ENCODE results near the gene MARCHF9. TPM values are rescaled to one million over a fixed set of nuclear protein-coding genes. Genes with fewer than 3 reads are reported as not detected.

Gene MARCHF9
- total RNA-seq, 1 donor from 2014 or later, result 8.1 TPM

- H2AFZ ChIP-seq (replicated peaks), result peak overlapping the region; percentile 94
- no peak overlapping the region for H3K4me3 Mint-ChIP-seq
Observed at GRCh38 chr12:57726884-57727757, 27.8 kb upstream of the MARCHF9 start.

DNA sequence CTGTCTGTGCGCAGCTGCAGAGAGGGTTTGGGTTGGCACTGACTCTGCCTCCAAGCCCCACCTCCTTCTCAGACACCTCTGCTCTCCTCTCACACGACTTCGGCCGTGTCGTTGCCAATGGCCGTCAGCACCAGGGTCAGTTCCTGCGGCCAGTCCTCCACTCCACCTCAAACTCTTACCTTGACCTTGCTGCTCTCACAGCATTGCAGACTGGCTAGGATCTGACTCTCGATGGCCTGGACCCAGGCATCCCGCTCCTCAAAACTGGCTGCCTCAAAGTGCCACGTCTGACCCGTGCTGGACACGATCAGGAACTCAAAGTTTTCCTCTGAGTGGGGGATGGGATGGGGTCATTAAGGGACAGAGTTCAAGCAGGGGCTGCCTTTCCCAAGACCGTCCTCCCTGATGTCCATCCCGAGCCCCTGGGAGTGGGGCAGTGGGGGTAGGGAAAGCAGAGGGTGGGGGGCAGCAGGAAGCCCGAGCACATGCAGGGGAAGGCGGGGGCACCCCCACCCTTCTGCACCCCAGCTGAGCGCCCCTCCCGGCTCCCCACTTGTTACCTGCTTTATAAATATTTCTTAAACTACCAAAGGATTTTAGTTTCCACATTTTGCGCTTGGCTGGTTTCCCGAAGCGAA lies 27.0 kb upstream of the MARCHF9 start:
- TF ChIP-seq, protein P1, sequence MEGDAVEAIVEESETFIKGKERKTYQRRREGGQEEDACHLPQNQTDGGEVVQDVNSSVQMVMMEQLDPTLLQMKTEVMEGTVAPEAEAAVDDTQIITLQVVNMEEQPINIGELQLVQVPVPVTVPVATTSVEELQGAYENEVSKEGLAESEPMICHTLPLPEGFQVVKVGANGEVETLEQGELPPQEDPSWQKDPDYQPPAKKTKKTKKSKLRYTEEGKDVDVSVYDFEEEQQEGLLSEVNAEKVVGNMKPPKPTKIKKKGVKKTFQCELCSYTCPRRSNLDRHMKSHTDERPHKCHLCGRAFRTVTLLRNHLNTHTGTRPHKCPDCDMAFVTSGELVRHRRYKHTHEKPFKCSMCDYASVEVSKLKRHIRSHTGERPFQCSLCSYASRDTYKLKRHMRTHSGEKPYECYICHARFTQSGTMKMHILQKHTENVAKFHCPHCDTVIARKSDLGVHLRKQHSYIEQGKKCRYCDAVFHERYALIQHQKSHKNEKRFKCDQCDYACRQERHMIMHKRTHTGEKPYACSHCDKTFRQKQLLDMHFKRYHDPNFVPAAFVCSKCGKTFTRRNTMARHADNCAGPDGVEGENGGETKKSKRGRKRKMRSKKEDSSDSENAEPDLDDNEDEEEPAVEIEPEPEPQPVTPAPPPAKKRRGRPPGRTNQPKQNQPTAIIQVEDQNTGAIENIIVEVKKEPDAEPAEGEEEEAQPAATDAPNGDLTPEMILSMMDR (IDR thresholded peaks at IDR 0.05), result no peak
- TF ChIP-seq EZH2 (IDR thresholded peaks at IDR 0.05), result no peak
- no peak for TF ChIP-seq EZH2phosphoT487 (IDR thresholded peaks at IDR 0.05)
- Histone ChIP-seq H3F3A (ENCODE audit: low read depth) (no peaks in the 10 kb centered on the region), H3K4me2 (no peak overlapping the region), H3K79me2 (ENCODE audit: low read depth) (no peaks in the 10 kb centered on the region), H3K4me1 (peaks cover 3% of the 10 kb centered on the region), H3K36me3 (no peaks in the 10 kb centered on the region), H3K4me3 (no peak overlapping the region), H3K27ac (no peak overlapping the region), H2AFZ (replicated peaks) (no peak overlapping the region), H3K27me3 (peaks cover 100% of the 10 kb centered on the region), H3K9ac (no peak overlapping the region), H3K9me3 (ENCODE audit: low read depth) (no peaks in the 10 kb centered on the region), H4K20me1 (ENCODE audit: low read depth) (peaks cover 24% of the 10 kb centered on the region)
- peak; percentile 24 for DNase-seq (ENCODE audit: low spot score)
- Mint-ChIP-seq H3K4me1 (peaks cover 12% of the 10 kb centered on the region), H3K27ac (no peak overlapping the region), H3K36me3 (peaks cover 6% of the 10 kb centered on the region), H3K27me3 (ENCODE audit: insufficient read depth, low read depth) (peaks cover 49% of the 10 kb centered on the region), H3K4me3 (peak overlapping the region; percentile 73), H3K9me3 (peaks cover 7% of the 10 kb centered on the region)

More at GRCh38 chr12:57726884-57727757, 27.8 kb upstream of the MARCHF9 start:
- Histone ChIP-seq H3K27me3 (peaks cover 95% of the 10 kb centered on the region), H4K20me1 (ENCODE audit: low read depth) (peaks cover 24% of the 10 kb centered on the region), H3K4me3 (peak overlapping the region; percentile 77), H3K27ac (no peak overlapping the region), H3K36me3 (no peaks in the 10 kb centered on the region), H3K9me3 (ENCODE audit: low read depth) (no peaks in the 10 kb centered on the region), H3K4me1 (peaks cover 3% of the 10 kb centered on the region), H3F3A (ENCODE audit: low read depth) (no peaks in the 10 kb centered on the region), H3K9ac (no peak overlapping the region), H3K4me2 (peak overlapping the region; percentile 94), H3K79me2 (ENCODE audit: low read depth) (no peaks in the 10 kb centered on the region)
- H3K9me3 Mint-ChIP-seq, result peaks cover 7% of the 10 kb centered on the region
- H3K36me3 Mint-ChIP-seq, result peaks cover 6% of the 10 kb centered on the region
- no peak overlapping the region for H3K27ac Mint-ChIP-seq
- DNase-seq (ENCODE audit: low spot score), result peak; percentile 40
- TF ChIP-seq EZH2 (IDR thresholded peaks at IDR 0.05) (peak; percentile 88), EZH2phosphoT487 (IDR thresholded peaks at IDR 0.05) (peak; percentile 70)
- TF ChIP-seq, protein P1 (IDR thresholded peaks at IDR 0.05), result peak; percentile 7
- H3K27me3 Mint-ChIP-seq (ENCODE audit: insufficient read depth, low read depth), result peaks cover 46% of the 10 kb centered on the region
- peaks cover 12% of the 10 kb centered on the region for H3K4me1 Mint-ChIP-seq

DNA sequence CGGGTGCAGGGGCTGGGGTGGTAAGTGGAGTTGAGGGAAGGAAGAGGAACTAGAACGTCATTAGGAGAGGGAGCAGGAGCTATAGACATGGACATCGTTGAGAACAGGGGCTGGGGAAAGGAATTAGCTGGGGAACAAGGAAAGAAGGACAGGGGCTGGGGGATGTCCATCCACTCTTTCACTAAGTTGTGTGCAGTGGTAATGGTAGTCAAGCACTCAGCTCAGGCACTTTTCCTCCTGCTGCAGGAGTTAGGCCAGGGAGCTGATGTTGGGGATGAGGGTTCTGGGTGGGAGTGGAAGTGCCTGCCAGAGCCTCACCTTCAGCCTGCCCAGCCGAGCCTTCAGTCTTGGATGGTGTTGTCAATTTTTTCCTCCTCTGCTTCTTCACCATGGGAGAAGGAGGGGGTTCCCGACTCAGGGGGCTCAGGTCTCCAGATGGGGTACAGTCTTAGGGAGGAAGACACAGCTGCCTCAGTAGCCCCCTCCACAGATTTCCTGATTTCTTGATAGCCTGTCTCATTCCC lies 25.5 kb upstream of the MARCHF9 start:
- peaks cover 100% of the 10 kb centered on the region for H3K27me3 ChIP-seq
- no peak overlapping the region for H3K4me3 ChIP-seq
- no peak overlapping the region for H3K4me2 ChIP-seq
- TF ChIP-seq EZH2 (IDR thresholded peaks at IDR 0.05), result no peak
- TF ChIP-seq EZH2phosphoT487 (IDR thresholded peaks at IDR 0.05), result no peak
- TF ChIP-seq, protein P1 (IDR thresholded peaks at IDR 0.05), result no peak
- Mint-ChIP-seq H3K27me3 (ENCODE audit: insufficient read depth, low read depth) (peaks cover 48% of the 10 kb centered on the region), H3K4me1 (peaks cover 11% of the 10 kb centered on the region), H3K27ac (no peak overlapping the region), H3K9me3 (peaks cover 7% of the 10 kb centered on the region), H3K4me3 (peak overlapping the region; percentile 9), H3K36me3 (peaks cover 6% of the 10 kb centered on the region)
- H3K9me3 ChIP-seq (ENCODE audit: low read depth), result no peaks in the 10 kb centered on the region
- no peaks in the 10 kb centered on the region for H3K79me2 ChIP-seq (ENCODE audit: low read depth)
- H2AFZ ChIP-seq (replicated peaks), result no peak overlapping the region
- H3F3A ChIP-seq (ENCODE audit: low read depth), result no peaks in the 10 kb centered on the region
- H3K4me1 ChIP-seq, result peaks cover 3% of the 10 kb centered on the region
- peaks cover 26% of the 10 kb centered on the region for H4K20me1 ChIP-seq (ENCODE audit: low read depth)
- H3K36me3 ChIP-seq, result no peaks in the 10 kb centered on the region
- no peak overlapping the region for H3K9ac ChIP-seq
- H3K27ac ChIP-seq, result no peak overlapping the region
- no peak for DNase-seq (ENCODE audit: low spot score)
